Panc1 (cell line): ENCODE data around the gene AP1AR. TPM values are rescaled to one million over a fixed set of nuclear protein-coding genes. Genes with fewer than 3 reads are reported as not detected.
"Not testable (repeated sequence)": the region's sequence is repeated elsewhere in the genome, so short reads cannot be mapped to it uniquely, and the experiment has no call there.

Experiments used
- ATAC-seq: fragments of 200-7000 bp; cut with Tn5 transposase; 2 replicates; pipeline ENCODE4 v1.9.1; 2020; ENCODE audit warnings: mild to moderate bottlenecking, moderate library complexity
- BruUV-seq: library from RNA; stranded (reverse); fragments of 400-500 nt; replicated peaks from 2 replicates; lab custom pipeline; 2021; lab: Mats Ljungman, UMichigan
- CTCF ChIA-PET: fragments of 300-600 bp; sonication (Branson Sonifier 250); formaldehyde crosslinking; loops from one replicate; lab custom pipeline; 2022; ENCODE audit warnings: antibody characterized with exemption; lab: Charles Lee
- POLR2A ChIA-PET: fragments of 300-600 bp; sonication (Branson Sonifier 250); formaldehyde crosslinking; loops from one replicate; lab custom pipeline; 2022; ENCODE audit warnings: antibody characterized with exemption; lab: Charles Lee
- DNase-seq: peaks from one replicate; pipeline ENCODE4 v3.0.0-alpha.2; 2010; ENCODE audit warnings: low read depth, low spot score
- H3K27ac ChIP-seq: 2 replicates; pipeline ENCODE4 v1.5.1; 2011; ENCODE audit warnings: mild to moderate bottlenecking, low read length, inconsistent platforms
- H3K27me3 ChIP-seq: fragments of 200-500 bp; sonication (Bioruptor generic); 2 replicates; pipeline ENCODE4 v1.6.0; 2014; ENCODE audit warnings: low read length, inconsistent platforms; ENCODE audit not compliant: control insufficient read depth, insufficient read depth
- H3K36me3 ChIP-seq: fragments of 200-500 bp; sonication (Bioruptor generic); 2 replicates; pipeline ENCODE4 v1.5.1; 2014; ENCODE audit warnings: inconsistent platforms, mild to moderate bottlenecking, low read length, moderate library complexity; ENCODE audit not compliant: control insufficient read depth, insufficient read depth
- H3K4me1 ChIP-seq: 2 replicates; pipeline ENCODE4 v1.5.1; 2011; ENCODE audit warnings: inconsistent platforms, mild to moderate bottlenecking, low read length, moderate library complexity; ENCODE audit not compliant: control insufficient read depth, insufficient read depth
- H3K4me3 ChIP-seq, 2 experiments: 2 replicates each; pipeline ENCODE4 v1.5.1; 2011 to 2012; ENCODE audit warnings: low read depth in 2 of 2, low read length in 2 of 2, mild to moderate bottlenecking in 2 of 2, inconsistent platforms in 1 of 2, moderate library complexity in 1 of 2
- H3K9me3 ChIP-seq: fragments of 200-500 bp; sonication (Bioruptor generic); 2 replicates; pipeline ENCODE4 v1.5.1; 2014; ENCODE audit warnings: low read depth, mild to moderate bottlenecking, inconsistent platforms, low read length, moderate library complexity; ENCODE audit not compliant: control insufficient read depth, insufficient read depth
- POLR2AphosphoS5 ChIP-seq: IDR thresholded peaks from 2 replicates; pipeline ENCODE4 v1.6.1; 2012; ENCODE audit warnings: mild to moderate bottlenecking, low read depth, low read length, moderate library complexity
- SIN3A ChIP-seq: IDR thresholded peaks from 2 replicates; pipeline ENCODE4 v1.6.1; 2012; ENCODE audit warnings: low read depth, mild to moderate bottlenecking, low read length, moderate library complexity, borderline replicate concordance; ENCODE audit not compliant: insufficient read depth
- TCF7L2 ChIP-seq: IDR thresholded peaks from 2 replicates; pipeline ENCODE4 v1.6.1; 2011; ENCODE audit warnings: mild to moderate bottlenecking, low read depth, low read length, inconsistent platforms
- in situ Hi-C: cut with HindIII; loops from 2 replicates; pipeline ENCODE4 v1.10.0; 2016; ENCODE audit warnings: low sequenced_read_pairs, low pct_unique_long_range_greater_than_20kb
- intact Hi-C: fragments of 100-400 bp; cut with micrococcal nuclease; formaldehyde crosslinking; loops from one replicate; pipeline ENCODE4 v1.10.0; 2022; ENCODE audit not compliant: unreplicated experiment
- total RNA-seq: library from RNA; stranded (reverse); gene quantifications from one replicate; pipeline ENCODE4 v1.2.1, GENCODE V29; 2021; ENCODE audit not compliant: unreplicated experiment
- TF ChIP-seq, protein P1 (sequence below), 2 experiments: IDR thresholded peaks; 2 replicates each; pipeline ENCODE4 v1.6.1; 2011 to 2012; ENCODE audit warnings: low read depth in 2 of 2, control low read depth in 1 of 2, low read length in 1 of 2, mild to moderate bottlenecking in 1 of 2, moderate library complexity in 1 of 2; ENCODE audit not compliant: insufficient read depth in 1 of 2
- TF ChIP-seq, protein P2 (sequence below): fragments of 450-650 bp; IDR thresholded peaks from 2 replicates; pipeline ENCODE4 v1.5.1; 2017; ENCODE audit warnings: mild to moderate bottlenecking

Gene AP1AR
- total RNA-seq, 1 experiment from 2014 or later = 18.9 TPM

DNA sequence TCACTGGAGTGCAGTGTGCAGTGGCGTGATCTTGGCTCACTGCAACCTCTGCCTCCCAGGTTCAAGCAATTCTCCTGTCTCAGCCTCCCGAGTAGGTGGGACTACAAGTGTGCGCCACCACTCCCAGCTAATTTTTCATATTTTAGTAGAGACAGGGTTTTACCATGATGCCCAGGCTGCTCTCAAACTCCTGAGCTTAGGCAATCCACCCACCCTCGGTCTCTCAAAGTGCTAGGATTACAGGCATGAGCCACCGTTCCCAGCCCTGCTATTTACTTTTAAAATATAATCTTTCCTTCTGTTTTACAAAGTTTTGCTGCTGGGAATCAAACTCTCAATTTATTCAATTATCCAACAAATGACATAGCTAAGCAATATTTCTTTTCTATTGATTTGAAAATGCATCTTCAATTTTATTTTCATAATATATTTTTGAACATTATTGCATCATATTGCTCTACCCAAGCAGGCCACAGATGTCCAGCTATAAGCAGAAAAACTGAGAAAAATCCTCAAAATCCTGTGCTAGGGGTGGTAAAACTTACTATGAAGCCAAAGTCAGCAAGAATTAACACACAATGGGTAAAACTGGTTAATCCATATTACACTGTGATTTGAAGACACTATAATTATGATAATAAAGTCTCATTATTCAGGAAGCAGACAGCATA lies 48.9 kb downstream of the AP1AR start:
- H3K9me3 ChIP-seq = no peaks in the 10 kb centered on the region
- TF ChIP-seq POLR2AphosphoS5 (no peak), SIN3A (no peak), TCF7L2 (no peak)
- TF ChIP-seq, protein P1, sequence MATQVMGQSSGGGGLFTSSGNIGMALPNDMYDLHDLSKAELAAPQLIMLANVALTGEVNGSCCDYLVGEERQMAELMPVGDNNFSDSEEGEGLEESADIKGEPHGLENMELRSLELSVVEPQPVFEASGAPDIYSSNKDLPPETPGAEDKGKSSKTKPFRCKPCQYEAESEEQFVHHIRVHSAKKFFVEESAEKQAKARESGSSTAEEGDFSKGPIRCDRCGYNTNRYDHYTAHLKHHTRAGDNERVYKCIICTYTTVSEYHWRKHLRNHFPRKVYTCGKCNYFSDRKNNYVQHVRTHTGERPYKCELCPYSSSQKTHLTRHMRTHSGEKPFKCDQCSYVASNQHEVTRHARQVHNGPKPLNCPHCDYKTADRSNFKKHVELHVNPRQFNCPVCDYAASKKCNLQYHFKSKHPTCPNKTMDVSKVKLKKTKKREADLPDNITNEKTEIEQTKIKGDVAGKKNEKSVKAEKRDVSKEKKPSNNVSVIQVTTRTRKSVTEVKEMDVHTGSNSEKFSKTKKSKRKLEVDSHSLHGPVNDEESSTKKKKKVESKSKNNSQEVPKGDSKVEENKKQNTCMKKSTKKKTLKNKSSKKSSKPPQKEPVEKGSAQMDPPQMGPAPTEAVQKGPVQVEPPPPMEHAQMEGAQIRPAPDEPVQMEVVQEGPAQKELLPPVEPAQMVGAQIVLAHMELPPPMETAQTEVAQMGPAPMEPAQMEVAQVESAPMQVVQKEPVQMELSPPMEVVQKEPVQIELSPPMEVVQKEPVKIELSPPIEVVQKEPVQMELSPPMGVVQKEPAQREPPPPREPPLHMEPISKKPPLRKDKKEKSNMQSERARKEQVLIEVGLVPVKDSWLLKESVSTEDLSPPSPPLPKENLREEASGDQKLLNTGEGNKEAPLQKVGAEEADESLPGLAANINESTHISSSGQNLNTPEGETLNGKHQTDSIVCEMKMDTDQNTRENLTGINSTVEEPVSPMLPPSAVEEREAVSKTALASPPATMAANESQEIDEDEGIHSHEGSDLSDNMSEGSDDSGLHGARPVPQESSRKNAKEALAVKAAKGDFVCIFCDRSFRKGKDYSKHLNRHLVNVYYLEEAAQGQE (IDR thresholded peaks at IDR 0.05; ENCODE audit: insufficient read depth in 1 of 2, low read depth in 2 of 2, low read length in 1 of 2) = no peak
- TF ChIP-seq, protein P2, sequence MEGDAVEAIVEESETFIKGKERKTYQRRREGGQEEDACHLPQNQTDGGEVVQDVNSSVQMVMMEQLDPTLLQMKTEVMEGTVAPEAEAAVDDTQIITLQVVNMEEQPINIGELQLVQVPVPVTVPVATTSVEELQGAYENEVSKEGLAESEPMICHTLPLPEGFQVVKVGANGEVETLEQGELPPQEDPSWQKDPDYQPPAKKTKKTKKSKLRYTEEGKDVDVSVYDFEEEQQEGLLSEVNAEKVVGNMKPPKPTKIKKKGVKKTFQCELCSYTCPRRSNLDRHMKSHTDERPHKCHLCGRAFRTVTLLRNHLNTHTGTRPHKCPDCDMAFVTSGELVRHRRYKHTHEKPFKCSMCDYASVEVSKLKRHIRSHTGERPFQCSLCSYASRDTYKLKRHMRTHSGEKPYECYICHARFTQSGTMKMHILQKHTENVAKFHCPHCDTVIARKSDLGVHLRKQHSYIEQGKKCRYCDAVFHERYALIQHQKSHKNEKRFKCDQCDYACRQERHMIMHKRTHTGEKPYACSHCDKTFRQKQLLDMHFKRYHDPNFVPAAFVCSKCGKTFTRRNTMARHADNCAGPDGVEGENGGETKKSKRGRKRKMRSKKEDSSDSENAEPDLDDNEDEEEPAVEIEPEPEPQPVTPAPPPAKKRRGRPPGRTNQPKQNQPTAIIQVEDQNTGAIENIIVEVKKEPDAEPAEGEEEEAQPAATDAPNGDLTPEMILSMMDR = no peak
- DNase-seq (no peak), ATAC-seq (no peak)
- peaks cover 2% of the 10 kb centered on the region; the same call in 1 of the 2 replicates for H3K4me1 ChIP-seq
- no peak overlapping the region for H3K4me3 ChIP-seq
- no peaks in the 10 kb centered on the region; the same call in none of the 2 replicates for H3K36me3 ChIP-seq
- ChIA-PET CTCF (no interaction called here), POLR2A (no interaction called here)
- no TSS peak for BruUV-seq
- intact Hi-C loops (no loop called here), in situ Hi-C loops (no loop called here)
- H3K27ac ChIP-seq = no peak overlapping the region
- no peaks in the 10 kb centered on the region for H3K27me3 ChIP-seq

DNA sequence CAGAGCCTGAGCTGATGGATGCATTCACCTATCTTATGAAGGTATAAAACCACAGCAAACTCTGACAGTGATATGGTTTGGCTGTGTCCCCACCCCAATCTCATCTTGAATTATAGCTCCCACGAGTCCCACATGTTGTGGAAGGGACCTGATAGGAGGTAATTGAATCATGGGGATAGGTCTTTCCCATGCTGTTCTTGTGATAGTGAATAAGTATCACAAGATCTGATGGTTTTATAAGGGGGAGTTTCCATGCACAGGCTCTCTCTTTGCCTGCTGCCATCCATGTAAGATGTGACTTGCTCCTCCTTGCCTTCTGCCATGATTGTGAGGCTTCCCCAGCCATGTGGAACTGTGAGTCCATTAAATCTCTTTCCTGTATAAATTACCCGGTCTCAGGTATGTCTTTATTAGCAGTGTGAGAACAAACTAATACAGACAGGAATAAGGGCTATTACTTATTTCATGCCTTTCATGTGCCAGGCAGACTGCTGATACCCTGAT lies 50.4 kb downstream of the AP1AR start:
- CTCF ChIA-PET, H3K9me3 ChIP-seq, H3K4me1 ChIP-seq, H3K4me3 ChIP-seq, DNase-seq, BruUV-seq, intact Hi-C loops, POLR2A ChIA-PET, H3K27me3 ChIP-seq, H3K36me3 ChIP-seq, H3K27ac ChIP-seq, in situ Hi-C loops, ATAC-seq: not testable (repeated sequence)
